OCI-LY7 (cell line): ENCODE data around the gene TMEM132A.

Experiments used
- CTCF ChIP-seq: fragments of 200-600 bp; sonication (generic); conservative IDR thresholded peaks from 2 replicates; pipeline ENCODE4 v1.5.1; 2014; ENCODE audit warnings: mild to moderate bottlenecking, antibody characterized with exemption, low read length, moderate library complexity, mixed read lengths
- EZH2phosphoT487 ChIP-seq: fragments of 200-600 bp; sonication (generic); IDR thresholded peaks from 2 replicates; pipeline ENCODE4 v1.6.1; 2018; ENCODE audit warnings: low read depth, borderline replicate concordance, mild to moderate bottlenecking, mixed run types, antibody characterized with exemption, low read length, moderate library complexity, mixed read lengths

- TF ChIP-seq CTCF (no peak), EZH2phosphoT487 (no peak)
These were observed 45.2 kb upstream of the TMEM132A start for GRCh38 chr11:60879104-60879503.
